ENCODE measurements around the gene RPUSD4.

Gene RPUSD4

DNA sequence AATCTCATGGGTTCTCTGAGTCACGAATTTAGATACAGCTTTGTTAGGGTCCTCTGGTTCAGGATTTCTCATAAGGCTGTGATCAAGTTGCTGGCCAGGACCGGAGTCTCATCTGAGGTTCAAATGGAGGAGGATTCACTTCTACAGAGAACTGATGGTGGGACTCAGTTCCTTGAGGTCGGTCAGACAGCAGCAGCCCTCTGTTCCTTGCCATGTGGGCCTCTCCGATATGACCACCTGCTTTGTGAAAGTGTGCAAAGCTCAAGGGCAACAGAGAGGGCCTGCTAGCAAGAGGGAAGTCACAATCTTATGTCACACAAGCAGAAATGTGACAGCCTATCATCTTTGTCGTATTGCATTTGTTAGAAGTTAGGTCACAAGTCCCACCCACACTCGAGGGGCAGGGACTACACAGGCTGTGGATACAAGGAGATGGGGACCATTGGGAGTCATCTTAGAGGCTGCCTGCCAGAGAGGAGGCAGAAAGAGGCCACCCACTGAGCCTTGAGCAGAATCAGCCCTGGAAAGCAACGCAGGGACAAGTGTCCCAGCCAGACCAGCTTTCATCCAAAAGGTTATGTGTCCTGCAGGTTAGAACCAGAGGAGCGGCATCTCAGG lies 34.5 kb downstream of the RPUSD4 start:
- no peak for DNase-seq

DNA sequence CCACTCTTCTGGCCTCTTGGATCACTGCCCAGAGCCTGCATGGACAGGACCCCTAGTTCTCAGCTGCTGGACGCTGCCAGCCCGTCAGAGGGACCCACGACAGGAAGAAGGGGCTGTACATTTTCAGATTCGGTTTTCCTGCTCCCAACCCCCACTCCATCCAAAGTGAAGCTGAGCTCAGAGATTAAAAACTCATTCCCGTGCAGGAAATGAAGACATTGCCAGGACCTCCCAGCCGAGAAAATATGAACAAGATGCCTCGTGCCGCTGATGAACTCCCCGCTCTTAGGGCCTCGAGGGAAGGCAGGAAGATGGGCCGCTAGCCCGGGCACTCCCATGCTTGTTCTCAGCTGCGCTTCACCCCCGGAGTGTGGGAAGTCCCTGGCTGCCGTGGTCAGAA lies 36.1 kb downstream of the RPUSD4 start:
- DNase-seq, result no peak

DNA sequence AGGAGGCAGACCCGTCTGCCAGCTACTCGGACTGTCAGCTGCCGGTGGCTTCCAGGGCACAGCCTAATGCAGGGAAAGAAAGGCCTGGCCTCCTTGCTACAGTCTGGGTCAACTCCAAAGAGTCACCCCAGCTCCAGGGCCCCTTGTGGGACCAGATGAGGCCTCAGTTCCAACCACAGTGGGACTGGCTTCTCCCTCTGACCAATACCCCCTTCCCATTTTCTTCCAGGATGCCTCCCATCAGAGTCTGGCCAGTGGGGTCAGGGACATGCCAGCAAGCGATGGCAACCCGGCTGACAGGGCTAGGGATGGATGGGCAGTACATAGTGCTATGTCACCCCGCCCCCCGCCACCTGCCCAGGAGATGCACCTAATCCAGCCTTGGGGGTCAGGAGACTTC lies 36.6 kb downstream of the RPUSD4 start:
- no peak for DNase-seq

DNA sequence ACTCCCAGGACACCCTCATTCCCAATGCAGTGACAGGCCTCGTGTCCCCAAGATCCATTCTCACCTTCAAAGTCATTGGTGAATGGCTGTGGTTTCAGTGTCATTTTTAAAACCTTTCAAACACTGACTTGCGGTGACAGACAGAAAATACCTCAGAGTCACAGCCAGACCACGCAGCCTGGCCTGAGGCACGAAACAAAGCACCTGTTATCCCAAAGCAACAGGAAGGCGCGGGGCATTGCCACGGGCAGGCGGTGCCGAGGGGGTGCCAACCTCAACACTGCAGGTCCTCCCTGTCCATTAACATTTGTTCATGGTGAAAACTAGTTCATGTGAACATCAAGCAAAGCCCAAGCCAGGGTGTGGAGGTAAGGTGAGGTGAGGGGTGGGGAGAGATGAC lies 38.2 kb downstream of the RPUSD4 start:
- no peak for DNase-seq

DNA sequence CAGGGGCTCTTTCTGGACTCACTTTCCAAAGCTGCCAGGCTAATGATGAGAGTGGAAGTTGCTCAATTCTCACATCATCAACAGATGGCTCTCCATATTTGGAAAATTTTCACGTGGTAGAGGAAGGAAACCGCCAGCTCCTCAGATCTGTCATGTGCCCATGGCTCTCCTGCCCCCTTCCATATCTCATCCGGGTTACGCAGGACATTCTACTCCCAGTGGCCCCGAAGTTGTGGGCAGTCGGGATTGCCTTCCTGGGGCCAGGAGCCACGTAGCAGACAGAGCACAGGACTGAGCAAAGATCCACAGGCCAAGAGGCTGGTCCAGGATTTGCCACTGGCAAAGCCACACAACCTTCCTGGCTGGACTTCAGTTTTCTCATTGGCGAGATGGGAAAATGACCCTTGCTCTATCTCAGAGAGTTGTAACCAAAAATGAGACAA lies 38.8 kb downstream of the RPUSD4 start:
- no peak for DNase-seq

DNA sequence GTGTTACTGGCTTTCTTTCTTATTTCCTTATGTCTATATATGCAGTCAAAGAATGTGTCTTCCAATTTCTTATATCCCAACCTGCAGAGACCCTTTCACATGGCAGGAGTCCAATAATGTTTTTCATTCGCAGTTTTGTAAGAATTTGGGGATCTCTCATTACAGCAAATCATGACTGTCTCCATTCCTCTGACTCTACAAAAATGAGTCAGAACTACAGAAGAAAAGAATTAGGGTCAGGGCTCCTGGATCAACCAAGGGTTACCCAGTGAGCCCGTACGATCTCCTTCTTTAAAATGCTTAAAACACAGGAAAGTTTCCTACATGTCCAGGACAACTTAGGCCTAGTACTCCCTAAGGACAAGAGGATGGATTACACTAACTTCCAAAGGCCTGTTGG lies 42.2 kb downstream of the RPUSD4 start:
- no peak for DNase-seq

DNA sequence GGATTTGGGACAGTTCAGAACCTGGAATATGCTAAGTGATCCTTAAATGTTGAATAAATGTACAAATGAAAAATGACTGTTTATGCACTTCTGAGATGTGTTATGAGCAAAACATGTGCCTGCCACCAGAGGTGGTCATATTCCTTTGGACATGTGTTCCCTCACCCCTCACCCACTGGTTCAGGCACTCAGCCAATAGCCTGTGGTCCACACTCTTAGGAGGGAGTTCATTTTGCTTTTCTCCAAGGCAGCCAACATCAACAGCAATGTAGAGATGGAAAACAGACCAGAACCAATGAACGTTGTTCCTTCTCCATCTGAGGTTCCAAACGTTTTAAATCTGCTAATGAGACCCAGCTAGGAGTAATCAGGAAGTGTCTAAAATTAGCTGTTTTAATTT lies 44.0 kb downstream of the RPUSD4 start:
- no peak for DNase-seq

DNA sequence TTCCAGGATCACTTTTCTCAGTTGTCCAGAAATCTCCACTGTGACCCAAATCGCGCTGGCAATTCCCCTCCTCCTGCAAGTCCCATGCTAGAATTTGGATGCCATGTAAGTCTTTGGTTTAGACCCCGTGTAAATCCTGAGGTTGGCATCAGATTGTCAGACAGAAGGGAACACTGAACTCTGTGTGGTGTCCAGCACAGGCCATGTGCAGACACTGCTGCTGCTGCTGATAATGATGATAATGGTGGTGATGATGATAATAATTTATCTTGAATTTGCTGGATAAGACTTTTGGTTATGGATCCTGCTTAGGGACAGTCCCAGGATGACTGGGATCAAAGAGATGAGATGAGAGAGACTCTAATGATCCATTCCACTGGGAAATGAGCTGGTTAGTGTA lies 45.0 kb downstream of the RPUSD4 start:
- no peak for DNase-seq

DNA sequence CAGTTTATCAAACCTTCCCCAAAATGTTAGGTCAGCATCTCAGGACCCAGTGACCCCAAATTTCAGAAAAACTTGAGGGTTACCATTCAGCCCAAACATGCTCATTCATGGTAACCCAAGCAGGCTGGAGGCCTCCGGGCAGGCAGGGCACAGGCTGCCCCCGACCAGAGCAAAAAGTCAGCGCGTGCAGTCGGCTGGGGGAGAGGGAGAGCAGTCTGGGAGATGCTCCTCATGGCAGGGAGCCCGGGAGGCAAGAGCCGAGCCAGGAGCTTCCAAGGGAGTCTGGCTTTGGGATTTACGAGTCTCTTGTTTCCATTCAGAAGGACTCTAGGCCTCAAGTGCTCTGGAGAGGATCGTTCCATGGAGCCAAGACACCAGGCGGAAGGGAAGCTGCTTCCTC lies 45.7 kb downstream of the RPUSD4 start:
- DNase-seq, result no peak

DNA sequence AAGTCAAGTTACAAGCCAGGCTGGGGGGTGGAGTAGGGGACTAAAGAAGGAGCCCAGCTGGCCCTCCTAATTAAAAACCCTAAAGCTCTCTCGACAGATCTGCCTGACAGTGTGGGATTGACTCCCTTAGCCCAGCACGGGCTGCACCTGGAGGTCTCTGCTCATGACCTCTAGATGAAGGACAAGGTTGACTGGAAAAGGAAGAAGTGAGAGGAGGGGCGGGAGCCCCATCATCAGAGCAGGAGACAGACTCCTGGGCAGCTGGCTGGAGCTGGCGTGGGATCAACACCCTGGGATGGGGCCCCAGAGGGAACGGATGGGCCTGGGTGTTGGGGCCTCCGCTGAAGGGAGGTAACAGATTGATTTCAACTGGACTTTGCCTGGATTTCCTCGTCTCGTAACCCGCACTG lies 46.1 kb downstream of the RPUSD4 start:
- no peak for DNase-seq

DNA sequence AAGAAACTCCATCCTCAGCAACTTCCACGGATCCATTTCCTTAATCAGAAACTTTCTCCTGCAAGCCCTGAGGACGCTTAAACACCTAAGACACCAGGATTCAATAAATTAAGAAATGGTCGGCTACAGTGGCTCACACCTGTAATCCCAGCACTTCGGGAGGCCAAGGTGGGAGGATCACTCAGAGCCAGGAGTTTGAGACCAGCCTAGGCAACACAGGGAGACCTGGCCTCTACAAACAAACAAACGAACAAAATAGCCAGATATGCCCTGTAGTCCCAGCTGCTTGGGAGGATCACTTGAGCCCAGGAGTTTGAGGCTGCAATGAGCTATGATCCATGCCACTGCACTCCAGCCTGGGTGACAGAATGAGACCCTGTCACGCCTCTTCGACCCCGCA lies 46.7 kb downstream of the RPUSD4 start:
- no peak for DNase-seq

DNA sequence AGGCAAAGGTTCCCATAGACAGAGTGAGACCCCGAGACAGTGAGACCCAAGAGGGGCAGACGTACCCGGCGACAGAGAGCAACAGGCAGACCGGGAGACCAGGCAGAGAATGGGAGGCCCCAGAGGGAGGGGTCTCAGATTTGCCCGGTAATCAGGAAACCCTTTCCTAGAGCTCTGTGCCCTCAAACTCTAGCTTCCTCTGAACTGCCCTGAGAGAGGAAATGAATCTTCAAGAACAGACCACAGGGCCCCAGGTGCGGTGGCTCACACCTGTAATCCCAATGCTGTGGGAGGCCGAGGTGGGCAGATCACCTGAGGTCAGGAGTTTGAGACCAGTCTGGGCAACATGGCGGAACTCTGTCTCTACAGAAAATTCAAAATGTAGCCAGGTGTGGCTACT lies 47.7 kb downstream of the RPUSD4 start:
- no peak for DNase-seq

DNA sequence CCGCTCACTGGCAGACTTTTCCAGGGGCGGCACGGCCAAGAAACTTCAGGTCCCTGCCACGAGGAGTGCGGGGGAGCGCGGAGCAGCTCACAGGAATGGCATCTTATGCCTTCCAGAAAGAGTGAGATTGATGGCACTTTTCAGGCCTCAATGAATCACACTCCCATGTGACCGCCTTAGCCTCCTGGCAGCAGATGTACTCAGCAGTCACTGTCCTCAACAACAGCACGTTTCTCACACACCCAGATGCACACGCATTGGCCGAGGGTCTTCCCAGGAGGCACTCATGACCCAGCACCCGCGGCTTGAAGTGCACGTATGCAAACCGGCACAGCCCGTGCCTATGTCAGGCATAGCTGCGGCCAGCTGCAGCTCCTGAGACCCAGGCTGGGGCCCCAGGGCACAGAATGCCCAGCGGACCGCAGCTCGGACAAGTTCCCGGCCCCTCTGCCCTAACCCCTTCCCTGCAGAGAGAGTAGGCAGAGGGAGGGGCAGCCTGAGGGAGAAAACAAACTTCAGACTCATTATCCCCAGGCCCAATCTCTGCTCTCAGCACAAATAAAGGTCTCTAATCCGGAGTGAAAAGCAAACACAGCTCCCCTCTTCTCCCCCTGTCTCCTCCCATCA lies 48.3 kb downstream of the RPUSD4 start:
- no peak for DNase-seq

DNA sequence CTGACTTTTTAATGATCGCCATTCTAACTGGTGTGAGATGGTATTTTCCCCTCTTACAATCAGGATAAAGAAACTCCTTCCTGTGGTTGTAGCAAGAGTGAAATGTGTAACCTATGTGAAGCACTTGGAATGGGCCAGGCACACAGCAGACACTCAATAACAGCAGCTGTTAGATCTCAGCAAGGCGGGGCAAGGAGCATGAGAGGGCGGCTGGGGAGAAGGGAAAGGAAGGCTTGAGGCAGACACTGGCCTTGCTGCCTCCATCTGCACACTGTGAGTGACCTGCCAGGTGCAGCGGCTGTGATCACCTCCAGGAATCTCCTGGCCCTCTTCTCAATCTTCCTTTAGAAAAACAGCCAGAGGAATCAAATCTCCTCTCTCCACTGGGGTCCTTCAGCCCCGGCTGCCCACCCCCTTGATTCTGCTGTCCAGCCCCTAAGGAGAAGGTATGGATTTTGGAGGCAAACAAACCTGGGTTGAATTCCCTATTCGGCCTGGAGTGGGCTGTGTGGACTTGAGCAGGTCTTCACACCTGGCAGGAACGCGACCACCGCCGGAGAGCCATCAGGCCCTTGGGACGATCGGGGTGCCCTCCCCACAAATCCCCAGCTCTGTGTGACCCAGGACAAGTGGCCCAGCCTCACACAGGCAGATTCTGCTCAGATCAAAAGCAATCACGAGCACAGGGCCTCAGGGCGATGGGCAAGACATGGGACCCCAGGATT lies 49.0 kb downstream of the RPUSD4 start:
- no peak for DNase-seq

DNA sequence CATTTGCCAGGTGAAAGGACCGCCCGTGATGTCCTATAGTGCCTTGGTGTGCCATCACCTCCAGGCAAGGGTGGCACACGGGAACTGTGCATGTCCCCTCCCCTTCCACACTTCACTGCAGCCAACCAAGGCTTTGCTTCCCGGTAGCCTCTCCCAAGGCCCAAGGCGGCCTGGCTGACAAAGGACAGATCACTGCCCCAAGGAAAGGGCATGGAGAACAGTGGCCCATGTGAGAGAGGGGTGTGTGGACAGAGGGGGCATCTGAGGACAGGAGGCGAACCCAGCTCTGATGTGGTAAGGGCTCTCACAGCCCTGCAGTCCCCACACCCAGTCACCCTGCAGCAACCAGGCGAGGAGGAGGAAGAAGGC lies 50.4 kb downstream of the RPUSD4 start:
- no peak for DNase-seq

DNA sequence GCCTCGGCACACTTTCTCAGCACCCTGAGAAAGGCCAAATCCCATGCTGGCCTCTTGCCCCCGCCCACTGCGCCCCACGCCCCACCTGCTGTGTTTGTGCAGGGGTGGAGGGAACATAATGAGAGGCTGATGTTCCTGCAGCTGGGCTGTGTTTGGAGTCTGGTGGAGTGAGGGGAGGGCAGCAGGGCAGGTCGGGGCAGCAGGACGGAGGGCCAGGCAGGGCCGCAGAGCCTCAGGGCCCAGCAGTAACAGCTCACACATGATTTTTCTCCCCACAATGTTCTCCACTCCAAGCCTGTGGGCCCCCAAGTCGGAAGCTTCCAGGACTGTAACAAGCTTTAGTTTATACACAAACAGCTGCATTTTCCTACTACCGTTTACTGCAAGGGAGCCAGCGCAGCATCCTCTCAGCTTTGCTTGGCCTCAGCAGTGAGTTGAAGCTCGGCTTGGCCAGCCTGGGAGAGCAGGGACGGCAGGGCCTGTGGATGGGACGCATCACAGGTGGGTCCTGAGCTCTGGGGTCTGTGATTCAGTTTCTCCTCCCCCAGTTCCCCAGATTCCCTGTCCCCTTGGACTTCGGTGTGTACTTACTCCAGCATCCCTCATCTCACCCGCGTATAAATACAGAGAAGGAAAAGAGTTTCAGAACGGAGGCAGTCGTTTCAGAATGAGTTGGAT lies 51.0 kb downstream of the RPUSD4 start:
- DNase-seq, result no peak

DNA sequence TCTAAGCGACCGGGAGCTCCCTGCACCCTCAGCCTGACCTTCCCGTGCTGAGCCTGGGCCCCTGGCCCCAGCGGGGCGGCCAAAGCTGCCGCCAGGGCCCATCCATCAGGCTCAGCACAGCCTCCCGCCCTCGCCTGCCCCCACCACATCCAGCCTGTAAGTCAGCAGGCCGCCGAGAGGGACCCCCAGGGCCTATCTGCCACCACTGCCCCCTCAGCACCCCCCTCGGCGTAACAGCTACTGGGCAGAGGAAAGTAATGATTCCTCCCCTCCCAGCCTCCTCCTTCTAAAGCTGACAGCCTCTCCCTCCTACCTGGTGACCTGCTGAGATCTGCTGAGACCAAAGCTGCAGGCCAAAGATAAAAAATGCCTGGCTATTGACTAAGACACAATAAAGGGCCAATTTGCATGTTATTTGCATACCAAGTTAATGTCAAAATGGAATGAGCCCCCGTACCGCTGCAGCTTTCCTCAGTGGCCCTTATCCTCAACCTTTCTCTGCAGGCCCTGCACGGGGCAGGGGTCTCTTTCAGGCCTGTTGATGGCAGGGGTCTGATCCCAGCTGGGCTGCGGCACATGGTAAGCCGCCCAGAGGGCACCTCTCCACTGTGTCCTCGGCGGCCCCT lies 51.6 kb downstream of the RPUSD4 start:
- DNase-seq, result no peak

DNA sequence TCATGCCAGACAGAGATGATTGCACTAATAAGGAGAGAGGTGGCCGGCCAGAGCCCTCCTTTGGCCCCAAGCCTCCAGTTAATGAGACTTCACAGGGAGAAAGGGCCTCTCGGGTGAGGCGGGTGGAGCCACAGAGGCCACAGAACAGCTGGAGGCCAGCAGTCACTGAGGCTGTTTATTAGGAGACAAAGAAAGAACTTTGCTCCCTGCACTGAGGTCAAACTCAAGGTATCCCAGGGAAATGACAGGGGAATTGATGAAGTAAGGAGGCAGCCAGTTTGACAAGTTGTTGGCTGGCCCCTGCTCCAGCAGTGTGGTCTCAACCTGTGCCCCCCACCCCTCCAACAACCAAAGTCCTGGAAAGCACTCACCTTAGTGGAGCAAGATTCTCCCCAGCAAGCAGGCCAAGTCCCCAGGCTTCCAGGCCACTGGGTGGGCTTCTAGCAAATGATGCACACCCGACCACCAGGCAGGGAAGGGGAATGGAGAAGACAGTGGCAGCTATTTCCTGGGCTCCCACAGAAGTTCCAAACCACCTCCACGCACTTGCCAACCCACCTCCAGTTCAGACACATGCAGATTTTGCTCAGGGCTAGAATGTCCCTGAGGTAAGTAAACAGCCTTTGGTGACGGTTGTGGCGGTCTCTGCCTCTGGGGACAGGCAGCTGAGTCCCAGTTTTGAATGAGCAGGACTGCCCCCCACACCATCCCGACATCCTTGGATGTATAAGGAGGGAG lies 53.2 kb downstream of the RPUSD4 start:
- DNase-seq, result no peak

DNA sequence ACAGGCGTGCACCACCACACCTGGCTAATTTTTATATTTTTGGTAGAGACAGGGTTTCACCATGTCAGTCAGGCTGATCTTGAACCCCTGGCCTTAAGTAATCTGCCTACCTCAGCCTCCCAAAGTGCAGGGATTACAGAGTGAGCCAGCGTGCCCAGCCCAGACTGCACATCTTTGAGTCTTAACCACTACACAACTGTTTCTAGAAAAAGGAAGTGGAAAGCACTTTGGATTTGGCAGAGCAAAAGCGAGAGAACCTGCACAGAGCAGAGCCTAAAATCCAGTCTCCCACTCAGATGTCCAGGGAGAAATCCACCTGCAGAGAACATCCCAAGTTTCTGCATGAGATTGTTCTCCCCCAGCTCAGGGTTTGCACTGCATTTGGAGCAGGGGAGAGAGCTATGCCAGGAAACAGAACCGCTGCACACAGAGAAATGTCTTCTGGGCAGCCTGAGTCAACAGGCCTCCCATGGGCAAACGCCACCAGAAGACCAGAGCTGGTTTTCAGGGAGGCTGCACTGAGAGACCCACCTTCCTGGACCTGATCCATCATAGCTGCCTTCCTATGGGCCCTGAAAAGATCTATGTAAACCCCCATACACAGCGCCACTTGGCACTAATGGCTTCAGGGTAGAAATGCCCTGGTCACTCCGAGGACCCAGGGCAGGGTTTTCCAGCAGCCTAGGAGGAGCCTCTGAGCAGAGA lies 54.0 kb downstream of the RPUSD4 start:
- DNase-seq, result no peak

DNA sequence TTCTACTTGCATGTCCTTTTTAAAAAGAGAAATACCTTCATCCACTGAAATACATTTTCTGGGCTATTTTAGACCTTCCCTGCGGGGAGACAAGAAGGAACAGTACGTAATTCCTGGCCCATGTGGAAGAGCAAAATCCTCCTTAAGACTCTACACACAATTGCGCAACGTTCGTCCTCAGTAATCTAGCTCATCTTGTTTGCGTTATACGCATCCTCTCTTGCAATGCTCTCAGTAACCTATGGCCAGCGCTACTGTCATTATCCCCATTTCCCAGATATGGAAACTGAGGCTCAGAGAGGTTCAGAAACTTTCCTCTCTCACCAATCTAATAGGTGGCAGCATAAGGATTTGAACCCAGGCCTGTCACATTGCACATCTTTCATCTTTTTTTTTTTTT lies 54.6 kb downstream of the RPUSD4 start:
- no peak for DNase-seq

DNA sequence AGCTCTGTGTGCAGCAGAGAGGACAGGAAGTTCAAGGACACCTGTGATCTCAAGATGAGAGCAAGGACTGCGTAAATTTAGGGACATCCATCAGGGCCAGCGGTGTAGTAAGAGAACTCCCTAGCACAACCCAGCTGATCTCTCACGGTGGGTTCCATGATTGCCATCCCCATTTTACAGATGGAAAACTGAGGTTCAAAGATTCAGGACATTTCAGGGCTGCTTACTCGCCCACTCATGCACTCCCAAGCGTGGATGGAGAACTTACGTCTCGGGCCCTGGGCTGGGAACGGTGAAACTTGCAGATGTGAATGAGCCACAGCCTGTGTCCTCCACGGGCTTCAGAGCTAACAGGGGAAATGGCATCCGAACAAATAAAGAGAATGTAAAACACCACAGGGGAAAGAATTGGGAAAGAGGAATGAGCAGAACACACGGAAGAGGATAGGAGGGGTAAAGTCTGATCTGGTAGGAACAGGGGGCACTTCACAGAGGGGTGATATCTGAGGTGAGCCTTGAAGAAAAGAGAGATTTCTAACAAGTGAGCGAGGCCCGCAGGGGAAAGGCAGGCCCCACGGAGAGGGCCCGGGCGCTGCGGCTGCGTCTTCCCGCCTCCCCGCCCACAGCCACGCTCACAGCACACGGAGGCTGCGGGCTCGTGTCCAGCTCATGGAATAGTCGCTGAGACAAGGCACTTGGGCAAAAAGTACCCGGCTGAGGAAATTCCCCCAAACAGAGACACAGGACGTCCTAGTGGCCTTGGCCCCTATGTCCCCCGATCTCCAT lies 55.9 kb downstream of the RPUSD4 start:
- no peak for DNase-seq

Data from KG1 (cell line).